ENCODE results near the gene BDKRB2. TPM values are rescaled to one million over a fixed set of nuclear protein-coding genes. Genes with fewer than 3 reads are reported as not detected.

Gene BDKRB2
- total RNA-seq, 1 experiment from 2014 or later: 0.15 TPM

DNA sequence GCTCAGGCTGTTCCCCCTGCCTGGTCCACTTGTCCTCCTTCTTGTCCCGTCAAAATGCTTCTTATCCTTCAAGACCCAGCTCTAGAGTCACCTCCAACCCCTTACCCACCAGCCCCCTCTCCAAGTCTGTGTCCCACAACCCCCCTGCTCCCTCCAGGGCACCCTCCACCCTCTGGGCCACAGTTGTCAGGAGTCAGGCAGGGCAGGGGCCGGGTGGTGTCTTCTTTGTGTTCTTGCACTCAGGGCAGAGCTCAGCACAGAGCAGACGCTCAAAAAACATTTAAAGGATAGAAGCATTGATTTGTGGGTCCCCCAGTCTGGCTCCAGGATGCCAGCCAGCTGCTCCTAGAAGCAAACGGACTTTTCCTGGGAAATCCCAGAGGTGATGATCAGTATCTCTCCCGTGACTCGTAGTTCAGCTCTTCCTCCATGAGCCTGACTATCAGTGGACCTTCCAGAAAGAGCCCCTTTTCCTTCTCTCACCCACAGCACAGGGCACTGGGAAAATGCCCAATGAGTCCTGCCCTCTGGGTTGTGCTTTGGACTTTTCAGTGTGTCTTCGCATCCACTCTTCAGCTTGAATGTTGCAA lies 34.1 kb downstream of the BDKRB2 start:
- H3K9ac ChIP-seq (ENCODE audit: extremely low read depth, insufficient read length, low read length): no peak overlapping the region
- no peaks in the 10 kb centered on the region for H3K79me1 ChIP-seq (ENCODE audit: insufficient read depth, low read depth, low read length, poor library complexity, severe bottlenecking)
- no peak overlapping the region for H3K27ac ChIP-seq (ENCODE audit: insufficient read length, low read depth, low read length)
- Mint-ChIP-seq H3K36me3 (ENCODE audit: insufficient read depth in 1 of 3, low read depth in 3 of 3) (no peaks in the 10 kb centered on the region), H3K27me3 (ENCODE audit: low read depth) (peaks cover 6% of the 10 kb centered on the region), H3K9me3 (peaks cover 8% of the 10 kb centered on the region in 2 experiments; a peak in 4 of 5 replicates), H3K27ac (peak overlapping the region in 1 of 3 experiments; percentile 24; a peak in 1 of 7 replicates), H3K4me3 (no peak overlapping the region), H3K4me1 (peaks cover 14 to 16% of the 10 kb centered on the region in 2 experiments)
- no peak overlapping the region for H2BK120ac ChIP-seq (ENCODE audit: low read depth, low read length, poor library complexity, severe bottlenecking)
- no peak for TF ChIP-seq CTCF (conservative IDR thresholded peaks at IDR 0.05)
- H3K23ac ChIP-seq (ENCODE audit: insufficient read length, low read depth, low read length): no peak overlapping the region
- no peak overlapping the region for H4K91ac ChIP-seq (ENCODE audit: insufficient read length, low read depth, low read length)
- no peak overlapping the region for H4K5ac ChIP-seq (ENCODE audit: insufficient read length, low read depth, low read length)
- H3K18ac ChIP-seq (ENCODE audit: insufficient read length, low read depth, low read length): no peak overlapping the region
- no peak overlapping the region for H3T11ph ChIP-seq (ENCODE audit: low read length)
- no peak overlapping the region for H3K14ac ChIP-seq (ENCODE audit: insufficient read depth, low read length)
- no peaks in the 10 kb centered on the region for H3K23me2 ChIP-seq (ENCODE audit: insufficient read length, low read depth, low read length, poor library complexity, severe bottlenecking)
- no peak overlapping the region for H2BK12ac ChIP-seq (ENCODE audit: insufficient read length, low read depth, low read length)
- H2BK5ac ChIP-seq (ENCODE audit: insufficient read length, low read length): no peak overlapping the region
- no peaks in the 10 kb centered on the region for H3K79me2 ChIP-seq (ENCODE audit: insufficient read depth, low read length)
- no peak overlapping the region for H2BK20ac ChIP-seq (ENCODE audit: low read depth, low read length, poor library complexity, severe bottlenecking)
- H4K8ac ChIP-seq (replicated peaks; ENCODE audit: insufficient read length, low read depth, low read length): no peak overlapping the region
- H3K4ac ChIP-seq (ENCODE audit: low read depth, low read length): no peak overlapping the region
- H4K20me1 ChIP-seq (ENCODE audit: control insufficient read depth, insufficient read depth, insufficient read length): no peaks in the 10 kb centered on the region
- H3K4me1 ChIP-seq (ENCODE audit: insufficient read depth, low read length): peaks cover 6% of the 10 kb centered on the region
- no CpG with 5 or more reads among the region's 7 CpGs for WGBS (ENCODE audit: extremely low coverage, insufficient read length, low lambda C conversion rate)
- H2BK15ac ChIP-seq (ENCODE audit: low read depth, low read length): no peak overlapping the region
- DNase-seq: no peak
- no peak overlapping the region for H3K4me2 ChIP-seq (ENCODE audit: insufficient read depth, insufficient read length, low read length)
- H3K9me3 ChIP-seq (ENCODE audit: control insufficient read depth, low read depth, low read length): no peaks in the 10 kb centered on the region
- no peak overlapping the region for H2AFZ ChIP-seq (ENCODE audit: low read length)
- H3K27me3 ChIP-seq (ENCODE audit: insufficient read depth, low read length): no peaks in the 10 kb centered on the region
- no peak overlapping the region for H3K56ac ChIP-seq (ENCODE audit: insufficient read length, low read depth, low read length)
- no peak overlapping the region for H2AK5ac ChIP-seq (ENCODE audit: insufficient read length, low read length)
